Transverse colon (tissue), 4 donors: ENCODE data around the gene VGLL3.

ENCODE experiments used
- POLR2A ChIP-seq: fragments of 450-650 bp; IDR thresholded peaks from one replicate; pipeline ENCODE4 v1.6.1; 2016; ENCODE audit warnings: antibody characterized with exemption, mild to moderate bottlenecking, moderate library complexity
- POLR2AphosphoS5 ChIP-seq, 3 donors: sonication (generic); formaldehyde crosslinking; IDR thresholded peaks; one replicate each; pipeline ENCODE4 v1.6.1; 2016; ENCODE audit warnings: antibody characterized with exemption in 3 of 3
- TF ChIP-seq, protein P1 (sequence below), 5 experiments: fragments of 200-600 bp in 3 of 5; fragments of 450-650 bp in 2 of 5; sonication (generic) in 3 of 5; IDR thresholded peaks; 1 replicate in 2 of 5; 2 replicates in 3 of 5; pipeline ENCODE4 v1.5.1; 2016 to 2017; ENCODE audit warnings: antibody characterized with exemption in 5 of 5, inconsistent platforms in 3 of 5, mild to moderate bottlenecking in 2 of 5, moderate library complexity in 1 of 5

DNA sequence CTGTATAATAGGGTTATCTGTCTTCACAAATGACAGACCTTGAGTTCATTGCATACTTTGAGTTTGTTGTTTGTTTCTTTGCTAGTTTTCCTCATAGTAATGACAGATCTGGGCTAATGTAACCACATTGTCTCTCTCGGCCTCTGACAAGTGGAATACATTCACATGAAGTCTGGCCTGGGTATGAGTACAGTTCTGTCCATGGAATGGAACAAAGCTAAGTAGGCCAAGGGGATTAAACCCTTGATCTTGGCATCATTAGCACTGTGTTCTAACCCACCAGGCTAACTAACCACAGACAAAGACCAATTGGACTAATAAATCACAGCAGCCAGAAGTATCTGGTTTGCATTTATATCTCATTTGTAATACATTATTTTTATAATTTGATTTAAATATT is 7.6 kb upstream of the VGLL3 start:
- TF ChIP-seq, protein P1, sequence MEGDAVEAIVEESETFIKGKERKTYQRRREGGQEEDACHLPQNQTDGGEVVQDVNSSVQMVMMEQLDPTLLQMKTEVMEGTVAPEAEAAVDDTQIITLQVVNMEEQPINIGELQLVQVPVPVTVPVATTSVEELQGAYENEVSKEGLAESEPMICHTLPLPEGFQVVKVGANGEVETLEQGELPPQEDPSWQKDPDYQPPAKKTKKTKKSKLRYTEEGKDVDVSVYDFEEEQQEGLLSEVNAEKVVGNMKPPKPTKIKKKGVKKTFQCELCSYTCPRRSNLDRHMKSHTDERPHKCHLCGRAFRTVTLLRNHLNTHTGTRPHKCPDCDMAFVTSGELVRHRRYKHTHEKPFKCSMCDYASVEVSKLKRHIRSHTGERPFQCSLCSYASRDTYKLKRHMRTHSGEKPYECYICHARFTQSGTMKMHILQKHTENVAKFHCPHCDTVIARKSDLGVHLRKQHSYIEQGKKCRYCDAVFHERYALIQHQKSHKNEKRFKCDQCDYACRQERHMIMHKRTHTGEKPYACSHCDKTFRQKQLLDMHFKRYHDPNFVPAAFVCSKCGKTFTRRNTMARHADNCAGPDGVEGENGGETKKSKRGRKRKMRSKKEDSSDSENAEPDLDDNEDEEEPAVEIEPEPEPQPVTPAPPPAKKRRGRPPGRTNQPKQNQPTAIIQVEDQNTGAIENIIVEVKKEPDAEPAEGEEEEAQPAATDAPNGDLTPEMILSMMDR (IDR thresholded peaks at IDR 0.05) = no peak
- TF ChIP-seq POLR2A (no peak), POLR2AphosphoS5 (IDR thresholded peaks at IDR 0.05) (no peak)
